Endothelial cell (in vitro differentiated cells): ENCODE data around the gene ST3GAL4. TPM values are rescaled to one million over a fixed set of nuclear protein-coding genes. Genes with fewer than 3 reads are reported as not detected.

Source experiments
- DNase-seq: peaks from one replicate; pipeline ENCODE4 v3.0.0; 2021; ENCODE audit warnings: low spot score
- H3K27ac Mint-ChIP-seq: one replicate; pipeline ENCODE4 v1.8.0; 2021; ENCODE audit warnings: mixed read lengths, inconsistent platforms; ENCODE audit not compliant: unreplicated experiment
- H3K27me3 Mint-ChIP-seq: one replicate; pipeline ENCODE4 v1.8.0; 2021; ENCODE audit warnings: mild to moderate bottlenecking, moderate library complexity, mixed read lengths, inconsistent platforms; ENCODE audit not compliant: unreplicated experiment
- H3K36me3 Mint-ChIP-seq: one replicate; pipeline ENCODE4 v1.8.0; 2021; ENCODE audit warnings: mild to moderate bottlenecking, low read depth, mixed read lengths, inconsistent platforms; ENCODE audit not compliant: unreplicated experiment
- H3K4me1 Mint-ChIP-seq: one replicate; pipeline ENCODE4 v1.8.0; 2021; ENCODE audit warnings: mild to moderate bottlenecking, mixed read lengths, inconsistent platforms; ENCODE audit not compliant: unreplicated experiment
- H3K4me3 Mint-ChIP-seq: one replicate; pipeline ENCODE4 v1.8.0; 2021; ENCODE audit warnings: mild to moderate bottlenecking, mixed read lengths, inconsistent platforms; ENCODE audit not compliant: unreplicated experiment
- H3K9me3 Mint-ChIP-seq: one replicate; pipeline ENCODE4 v1.8.0; 2021; ENCODE audit warnings: mixed read lengths, inconsistent platforms; ENCODE audit not compliant: unreplicated experiment
- total RNA-seq: library from RNA; stranded (reverse); fragmentation: NEBNext Ultra II Directional; extraction: Animal tissue kit (Norgen Biotek cat#: 25700); gene quantifications from one replicate; pipeline ENCODE4 v1.2.1, GENCODE V29; 2021; ENCODE audit not compliant: unreplicated experiment
- TF ChIP-seq, protein P1 (sequence below): fragments of 200-600 bp; sonication (generic); IDR thresholded peaks from one replicate; pipeline ENCODE4 v1.5.0; 2021; ENCODE audit warnings: antibody characterized with exemption; ENCODE audit not compliant: unreplicated experiment

Gene ST3GAL4
- total RNA-seq, 1 donor from 2014 or later, result 25.9 TPM

DNA sequence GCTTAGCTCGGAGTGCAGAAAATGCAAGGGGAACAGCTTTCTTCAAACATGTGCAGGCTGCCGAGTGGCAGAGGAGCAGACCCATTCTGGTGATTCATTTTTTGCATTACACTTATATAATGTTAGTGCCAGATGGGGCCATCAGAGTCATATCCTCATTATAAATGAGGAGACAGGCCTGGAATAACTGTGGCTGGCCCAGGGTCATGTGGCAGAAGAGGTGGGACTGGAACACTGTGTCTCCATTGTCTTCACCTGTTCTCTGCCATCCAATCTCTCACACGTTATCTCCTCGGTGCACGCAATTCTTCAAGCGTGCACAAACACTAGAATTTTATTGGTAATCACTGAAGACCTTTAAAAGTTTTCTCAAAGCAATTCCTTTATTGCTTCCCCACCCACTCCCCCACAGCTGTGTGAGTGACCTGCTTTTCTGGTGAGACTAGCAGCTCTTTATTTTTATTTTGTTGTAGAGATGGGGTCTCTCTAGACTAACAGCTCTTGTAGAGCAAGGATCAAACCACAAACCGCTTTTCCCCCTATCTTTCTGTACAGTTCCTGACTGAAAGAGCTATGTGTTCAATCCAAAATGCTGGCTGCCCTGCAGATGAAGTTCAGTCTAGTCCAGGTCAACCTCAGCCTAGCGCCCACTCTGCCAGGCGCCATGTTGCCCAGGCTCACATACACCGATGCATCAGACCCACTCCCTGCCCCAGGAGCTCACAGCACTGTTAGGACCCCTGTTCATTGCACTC, 75.3 kb downstream of the ST3GAL4 start:
- TF ChIP-seq, protein P1, sequence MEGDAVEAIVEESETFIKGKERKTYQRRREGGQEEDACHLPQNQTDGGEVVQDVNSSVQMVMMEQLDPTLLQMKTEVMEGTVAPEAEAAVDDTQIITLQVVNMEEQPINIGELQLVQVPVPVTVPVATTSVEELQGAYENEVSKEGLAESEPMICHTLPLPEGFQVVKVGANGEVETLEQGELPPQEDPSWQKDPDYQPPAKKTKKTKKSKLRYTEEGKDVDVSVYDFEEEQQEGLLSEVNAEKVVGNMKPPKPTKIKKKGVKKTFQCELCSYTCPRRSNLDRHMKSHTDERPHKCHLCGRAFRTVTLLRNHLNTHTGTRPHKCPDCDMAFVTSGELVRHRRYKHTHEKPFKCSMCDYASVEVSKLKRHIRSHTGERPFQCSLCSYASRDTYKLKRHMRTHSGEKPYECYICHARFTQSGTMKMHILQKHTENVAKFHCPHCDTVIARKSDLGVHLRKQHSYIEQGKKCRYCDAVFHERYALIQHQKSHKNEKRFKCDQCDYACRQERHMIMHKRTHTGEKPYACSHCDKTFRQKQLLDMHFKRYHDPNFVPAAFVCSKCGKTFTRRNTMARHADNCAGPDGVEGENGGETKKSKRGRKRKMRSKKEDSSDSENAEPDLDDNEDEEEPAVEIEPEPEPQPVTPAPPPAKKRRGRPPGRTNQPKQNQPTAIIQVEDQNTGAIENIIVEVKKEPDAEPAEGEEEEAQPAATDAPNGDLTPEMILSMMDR, result no peak
- no peaks in the 10 kb centered on the region for H3K36me3 Mint-ChIP-seq
- H3K27ac Mint-ChIP-seq, result no peak overlapping the region
- H3K4me3 Mint-ChIP-seq, result no peak overlapping the region
- H3K4me1 Mint-ChIP-seq, result peaks cover 19% of the 10 kb centered on the region
- DNase-seq, result no peak
- H3K9me3 Mint-ChIP-seq, result no peaks in the 10 kb centered on the region
- H3K27me3 Mint-ChIP-seq, result peaks cover 10% of the 10 kb centered on the region

DNA sequence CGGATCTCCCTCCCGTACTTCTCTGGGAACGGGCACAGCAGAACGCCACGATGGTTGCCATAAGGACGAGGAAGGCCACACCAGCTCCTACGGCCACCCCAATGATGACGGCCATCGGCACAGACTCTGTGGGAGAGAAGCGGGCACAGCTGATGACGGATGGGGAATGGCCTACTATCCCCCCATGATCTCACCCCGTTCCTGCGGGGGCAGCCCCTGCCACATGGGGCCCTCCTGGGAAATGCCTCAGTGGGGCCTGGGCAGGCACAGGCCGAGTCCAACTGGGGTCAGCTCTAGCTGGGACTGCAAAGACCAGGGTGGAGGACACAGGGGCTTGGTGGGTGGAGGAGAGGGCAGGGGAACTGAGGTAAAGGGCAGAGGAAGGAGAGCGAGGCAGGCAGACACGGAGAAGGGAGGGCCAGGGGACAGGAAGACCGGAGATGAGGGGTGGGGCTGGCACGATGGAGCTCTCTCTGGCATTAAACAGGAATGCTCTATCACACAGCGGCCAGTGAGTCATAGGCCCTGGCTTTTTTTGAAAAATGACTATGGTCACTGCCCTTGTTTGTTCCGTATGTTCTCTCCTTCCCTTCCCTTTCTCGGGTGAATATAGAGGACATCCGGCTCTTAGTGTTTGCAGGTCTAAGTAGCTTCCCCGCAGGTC, 76.0 kb downstream of the ST3GAL4 start:
- no peak overlapping the region for H3K27ac Mint-ChIP-seq
- H3K4me1 Mint-ChIP-seq, result peaks cover 19% of the 10 kb centered on the region

GRCh38 chr11:126432065-126432461, 76.6 kb downstream of the ST3GAL4 start:
- TF ChIP-seq, protein P1, result no peak
- Mint-ChIP-seq H3K36me3 (no peaks in the 10 kb centered on the region), H3K27me3 (peaks cover 11% of the 10 kb centered on the region), H3K9me3 (no peaks in the 10 kb centered on the region), H3K4me3 (no peak overlapping the region), H3K27ac (no peak overlapping the region), H3K4me1 (peaks cover 19% of the 10 kb centered on the region)
- no peak for DNase-seq

More for the DNA sequence above, 76.0 kb downstream of the ST3GAL4 start:
- Mint-ChIP-seq H3K36me3 (no peaks in the 10 kb centered on the region), H3K4me3 (no peak overlapping the region), H3K27me3 (peaks cover 10% of the 10 kb centered on the region), H3K9me3 (no peaks in the 10 kb centered on the region)
- DNase-seq, result no peak
- TF ChIP-seq, protein P1, result no peak

DNA sequence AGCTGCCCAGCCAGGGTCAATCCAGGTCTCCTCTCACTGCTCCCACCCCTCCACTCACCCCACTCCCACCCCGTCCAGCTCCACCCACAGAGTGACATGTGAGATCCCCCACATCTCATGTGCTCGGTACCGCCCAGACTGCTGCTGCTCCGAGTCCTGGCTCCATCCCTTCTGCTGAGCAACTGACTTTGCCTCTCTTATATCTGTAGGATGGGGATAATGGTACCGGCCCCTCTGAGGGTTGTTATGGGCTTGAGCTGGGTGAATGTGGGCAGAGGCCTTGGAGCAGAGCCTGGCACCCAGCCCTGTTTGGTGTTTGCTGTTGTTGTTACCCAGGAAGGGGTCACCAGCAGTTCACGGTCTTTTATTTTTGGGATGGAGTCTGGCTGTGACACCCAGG, 77.0 kb downstream of the ST3GAL4 start:
- Mint-ChIP-seq H3K27me3 (peaks cover 11% of the 10 kb centered on the region), H3K4me3 (no peak overlapping the region), H3K9me3 (no peaks in the 10 kb centered on the region), H3K27ac (no peak overlapping the region), H3K36me3 (no peaks in the 10 kb centered on the region), H3K4me1 (peaks cover 19% of the 10 kb centered on the region)
- TF ChIP-seq, protein P1, result no peak
- DNase-seq, result no peak
